HepG2 (cell line): Measurements from ENCODE around the gene LZTFL1. TPM values are rescaled to one million over a fixed set of nuclear protein-coding genes. Genes with fewer than 3 reads are reported as not detected.

Experiments
- DR1 ChIP-seq: sonication (generic); formaldehyde crosslinking; IDR thresholded peaks from 2 replicates; pipeline ENCODE4 v1.8.0; 2021; ENCODE audit warnings: mild to moderate bottlenecking, missing genetic modification reagents, inconsistent platforms
- FOXP1 ChIP-seq, 2 experiments: fragments of 450-650 bp in 1 of 2; IDR thresholded peaks; 2 replicates each; pipeline ENCODE4 v1.6.1; 2017 to 2018; ENCODE audit warnings: antibody characterized with exemption in 1 of 2
- HCFC1 ChIP-seq: fragments of 150-350 bp; IDR thresholded peaks from 2 replicates; pipeline ENCODE4 v1.6.1; 2014; ENCODE audit warnings: low read depth, low read length
- KDM1A ChIP-seq: IDR thresholded peaks from 2 replicates; pipeline ENCODE4 v1.6.1; 2016; ENCODE audit warnings: missing compliant biosample characterization
- RNF2 ChIP-seq: fragments of 450-650 bp; conservative IDR thresholded peaks from 2 replicates; pipeline ENCODE4 v1.6.1; 2016; ENCODE audit warnings: low read depth
- SETDB1 ChIP-seq: sonication (generic); formaldehyde crosslinking; IDR thresholded peaks from 2 replicates; pipeline ENCODE4 v1.5.1; 2020; ENCODE audit warnings: missing genetic modification reagents, mild to moderate bottlenecking, borderline replicate concordance
- SNAI1 ChIP-seq: sonication (generic); formaldehyde crosslinking; IDR thresholded peaks from 2 replicates; pipeline ENCODE4 v1.5.0; 2020; ENCODE audit warnings: mild to moderate bottlenecking, missing genetic modification reagents, borderline replicate concordance
- SPEN ChIP-seq: sonication (generic); formaldehyde crosslinking; IDR thresholded peaks from 2 replicates; pipeline ENCODE4 v1.5.1; 2020; ENCODE audit warnings: low read depth, mild to moderate bottlenecking, missing genetic modification reagents
- WIZ ChIP-seq: sonication (generic); formaldehyde crosslinking; IDR thresholded peaks from 2 replicates; pipeline ENCODE4 v1.5.1; 2020; ENCODE audit warnings: mild to moderate bottlenecking, missing genetic modification reagents
- ZMYM4 ChIP-seq: sonication (generic); formaldehyde crosslinking; IDR thresholded peaks from 2 replicates; pipeline ENCODE4 v1.8.1; 2023; ENCODE audit warnings: mild to moderate bottlenecking, missing genetic modification reagents
- ZNF501 ChIP-seq: sonication (generic); formaldehyde crosslinking; IDR thresholded peaks from 2 replicates; pipeline ENCODE4 v1.5.1; 2020; ENCODE audit warnings: mild to moderate bottlenecking, moderate library complexity, missing genetic modification reagents
- ZNF724P ChIP-seq: sonication (generic); formaldehyde crosslinking; IDR thresholded peaks from 2 replicates; pipeline ENCODE4 v1.8.0; 2022; ENCODE audit warnings: missing genetic modification reagents, borderline replicate concordance
- ZNF772 ChIP-seq: sonication (generic); formaldehyde crosslinking; IDR thresholded peaks from 2 replicates; pipeline ENCODE4 v1.5.0; 2020; ENCODE audit warnings: mild to moderate bottlenecking, missing genetic modification reagents
- ZSCAN29 ChIP-seq: sonication (generic); formaldehyde crosslinking; conservative IDR thresholded peaks from 2 replicates; pipeline ENCODE4 v1.4.0; 2020; ENCODE audit warnings: mild to moderate bottlenecking, missing genetic modification reagents
- polyA plus RNA-seq, 8 experiments: library from polyadenylated mRNA; depleted of rRNA in 3 of 8; stranded (reverse) in 7 of 8; unstranded in 1 of 8; fragments of >200 nt; fragmentation: Illumina TruSeq in 4 of 8; extraction: Trizol in 4 of 8; gene quantifications; 2 replicates each; pipeline versions ENCODE4 v1.2.1 to v1.2.3, GENCODE V29; 2011 to 2016; ENCODE audit warnings: low read depth in 4 of 8, missing spikeins in 1 of 8, mixed read lengths in 1 of 8; ENCODE audit not compliant: insufficient read depth in 1 of 8
- total RNA-seq, 5 experiments: library from RNA; depleted of rRNA; stranded (reverse); fragments of >200 nt; fragmentation: Illumina TruSeq; extraction: Trizol; gene quantifications; 2 replicates each; pipeline ENCODE4 v1.2.3, GENCODE V29; 2016; ENCODE audit warnings: low read depth in 1 of 5
- TF ChIP-seq, protein P1 (sequence below): sonication (generic); formaldehyde crosslinking; IDR thresholded peaks from 2 replicates; pipeline ENCODE4 v1.4.0; 2020; ENCODE audit warnings: missing genetic modification reagents
- TF ChIP-seq, protein P2 (sequence below): sonication (generic); formaldehyde crosslinking; IDR thresholded peaks from 2 replicates; pipeline ENCODE4 v1.5.0; 2020; ENCODE audit warnings: mild to moderate bottlenecking, missing genetic modification reagents, borderline replicate concordance
- TF ChIP-seq, protein P3 (sequence below): IDR thresholded peaks from 2 replicates; pipeline ENCODE4 v1.6.1; 2016; ENCODE audit warnings: missing biosample characterization, missing genetic modification reagents, low read depth
- TF ChIP-seq, protein P4 (sequence below), 2 experiments: fragments of 450-650 bp in 1 of 2; sonication (generic) in 1 of 2; formaldehyde crosslinking; IDR thresholded peaks; 2 replicates each; pipeline versions ENCODE4 v1.5.0 to v1.8.0; 2020 to 2022; ENCODE audit warnings: mild to moderate bottlenecking in 1 of 2, missing genetic modification reagents in 1 of 2
- TF ChIP-seq, protein P5 (sequence below): sonication (generic); formaldehyde crosslinking; IDR thresholded peaks from 2 replicates; pipeline ENCODE4 v1.4.0; 2020; ENCODE audit warnings: mild to moderate bottlenecking, missing genetic modification reagents

Gene LZTFL1
- total and polyA plus RNA-seq, 2 of the 13 experiments (the other 11 are each of a cell fraction or from before 2014, with no cell fraction given), result 16.6 to 17.2 TPM

DNA sequence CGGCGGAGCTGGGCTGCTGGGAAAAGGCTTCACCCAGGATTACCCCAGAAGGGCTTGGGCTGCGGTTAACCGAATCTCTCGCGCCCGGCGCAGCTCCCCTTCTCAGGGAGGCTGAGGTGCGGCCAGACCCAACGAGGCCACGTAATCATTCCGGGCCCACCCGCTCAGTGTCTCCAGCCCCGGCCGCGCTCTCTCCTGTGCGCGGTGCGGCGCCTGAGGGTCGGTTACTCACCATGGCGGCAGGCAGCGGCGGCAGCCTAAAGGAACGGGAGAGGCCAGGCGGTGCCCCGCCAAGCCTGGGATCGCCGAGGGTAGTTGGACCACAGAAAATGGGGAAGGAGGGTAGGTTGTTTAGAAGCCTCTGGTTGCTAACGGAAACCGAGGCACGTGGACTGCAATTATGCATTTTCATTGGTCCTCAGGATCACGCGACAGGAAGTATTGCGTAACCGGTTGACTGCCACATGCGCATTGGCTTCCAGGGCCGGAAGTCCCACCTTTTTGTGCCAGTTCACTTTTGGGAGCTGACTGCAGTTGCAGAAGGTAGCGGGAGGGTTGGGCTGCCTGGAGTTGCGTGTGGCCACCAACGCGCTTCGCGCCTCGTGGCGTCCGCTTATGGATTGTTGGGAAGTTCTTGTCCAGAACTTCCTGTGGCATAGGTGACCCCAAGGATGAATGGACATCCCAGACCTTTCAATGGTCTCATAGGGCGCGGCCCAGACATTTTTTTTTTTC lies at the start of gene LZTFL1 (continued):
- TF ChIP-seq, protein P1, sequence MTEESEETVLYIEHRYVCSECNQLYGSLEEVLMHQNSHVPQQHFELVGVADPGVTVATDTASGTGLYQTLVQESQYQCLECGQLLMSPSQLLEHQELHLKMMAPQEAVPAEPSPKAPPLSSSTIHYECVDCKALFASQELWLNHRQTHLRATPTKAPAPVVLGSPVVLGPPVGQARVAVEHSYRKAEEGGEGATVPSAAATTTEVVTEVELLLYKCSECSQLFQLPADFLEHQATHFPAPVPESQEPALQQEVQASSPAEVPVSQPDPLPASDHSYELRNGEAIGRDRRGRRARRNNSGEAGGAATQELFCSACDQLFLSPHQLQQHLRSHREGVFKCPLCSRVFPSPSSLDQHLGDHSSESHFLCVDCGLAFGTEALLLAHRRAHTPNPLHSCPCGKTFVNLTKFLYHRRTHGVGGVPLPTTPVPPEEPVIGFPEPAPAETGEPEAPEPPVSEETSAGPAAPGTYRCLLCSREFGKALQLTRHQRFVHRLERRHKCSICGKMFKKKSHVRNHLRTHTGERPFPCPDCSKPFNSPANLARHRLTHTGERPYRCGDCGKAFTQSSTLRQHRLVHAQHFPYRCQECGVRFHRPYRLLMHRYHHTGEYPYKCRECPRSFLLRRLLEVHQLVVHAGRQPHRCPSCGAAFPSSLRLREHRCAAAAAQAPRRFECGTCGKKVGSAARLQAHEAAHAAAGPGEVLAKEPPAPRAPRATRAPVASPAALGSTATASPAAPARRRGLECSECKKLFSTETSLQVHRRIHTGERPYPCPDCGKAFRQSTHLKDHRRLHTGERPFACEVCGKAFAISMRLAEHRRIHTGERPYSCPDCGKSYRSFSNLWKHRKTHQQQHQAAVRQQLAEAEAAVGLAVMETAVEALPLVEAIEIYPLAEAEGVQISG (CRISPR knock-in tag), result peak; percentile 86
- peak; percentile 66; the same call in 1 of the 2 replicates for TF ChIP-seq ZNF501
- TF ChIP-seq FOXP1 (IDR thresholded peaks at IDR 0.05), result no peak
- no peak; the same call in 1 of the 2 replicates for TF ChIP-seq FOXP1 (CRISPR knock-in tag; IDR thresholded peaks at IDR 0.05)
- 0 out of 2 replicates have a peak, but pooled peaks have one; percentile 64 for TF ChIP-seq WIZ (CRISPR knock-in tag)
- peak; percentile 15; the same call in 1 of the 2 replicates for TF ChIP-seq SNAI1 (CRISPR knock-in tag)
- TF ChIP-seq, protein P2, sequence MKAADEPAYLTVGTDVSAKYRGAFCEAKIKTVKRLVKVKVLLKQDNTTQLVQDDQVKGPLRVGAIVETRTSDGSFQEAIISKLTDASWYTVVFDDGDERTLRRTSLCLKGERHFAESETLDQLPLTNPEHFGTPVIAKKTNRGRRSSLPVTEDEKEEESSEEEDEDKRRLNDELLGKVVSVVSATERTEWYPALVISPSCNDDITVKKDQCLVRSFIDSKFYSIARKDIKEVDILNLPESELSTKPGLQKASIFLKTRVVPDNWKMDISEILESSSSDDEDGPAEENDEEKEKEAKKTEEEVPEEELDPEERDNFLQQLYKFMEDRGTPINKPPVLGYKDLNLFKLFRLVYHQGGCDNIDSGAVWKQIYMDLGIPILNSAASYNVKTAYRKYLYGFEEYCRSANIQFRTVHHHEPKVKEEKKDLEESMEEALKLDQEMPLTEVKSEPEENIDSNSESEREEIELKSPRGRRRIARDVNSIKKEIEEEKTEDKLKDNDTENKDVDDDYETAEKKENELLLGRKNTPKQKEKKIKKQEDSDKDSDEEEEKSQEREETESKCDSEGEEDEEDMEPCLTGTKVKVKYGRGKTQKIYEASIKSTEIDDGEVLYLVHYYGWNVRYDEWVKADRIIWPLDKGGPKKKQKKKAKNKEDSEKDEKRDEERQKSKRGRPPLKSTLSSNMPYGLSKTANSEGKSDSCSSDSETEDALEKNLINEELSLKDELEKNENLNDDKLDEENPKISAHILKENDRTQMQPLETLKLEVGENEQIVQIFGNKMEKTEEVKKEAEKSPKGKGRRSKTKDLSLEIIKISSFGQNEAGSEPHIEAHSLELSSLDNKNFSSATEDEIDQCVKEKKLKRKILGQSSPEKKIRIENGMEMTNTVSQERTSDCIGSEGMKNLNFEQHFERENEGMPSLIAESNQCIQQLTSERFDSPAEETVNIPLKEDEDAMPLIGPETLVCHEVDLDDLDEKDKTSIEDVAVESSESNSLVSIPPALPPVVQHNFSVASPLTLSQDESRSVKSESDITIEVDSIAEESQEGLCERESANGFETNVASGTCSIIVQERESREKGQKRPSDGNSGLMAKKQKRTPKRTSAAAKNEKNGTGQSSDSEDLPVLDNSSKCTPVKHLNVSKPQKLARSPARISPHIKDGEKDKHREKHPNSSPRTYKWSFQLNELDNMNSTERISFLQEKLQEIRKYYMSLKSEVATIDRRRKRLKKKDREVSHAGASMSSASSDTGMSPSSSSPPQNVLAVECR (CRISPR knock-in tag), result peak; percentile 99
- TF ChIP-seq, protein P3, sequence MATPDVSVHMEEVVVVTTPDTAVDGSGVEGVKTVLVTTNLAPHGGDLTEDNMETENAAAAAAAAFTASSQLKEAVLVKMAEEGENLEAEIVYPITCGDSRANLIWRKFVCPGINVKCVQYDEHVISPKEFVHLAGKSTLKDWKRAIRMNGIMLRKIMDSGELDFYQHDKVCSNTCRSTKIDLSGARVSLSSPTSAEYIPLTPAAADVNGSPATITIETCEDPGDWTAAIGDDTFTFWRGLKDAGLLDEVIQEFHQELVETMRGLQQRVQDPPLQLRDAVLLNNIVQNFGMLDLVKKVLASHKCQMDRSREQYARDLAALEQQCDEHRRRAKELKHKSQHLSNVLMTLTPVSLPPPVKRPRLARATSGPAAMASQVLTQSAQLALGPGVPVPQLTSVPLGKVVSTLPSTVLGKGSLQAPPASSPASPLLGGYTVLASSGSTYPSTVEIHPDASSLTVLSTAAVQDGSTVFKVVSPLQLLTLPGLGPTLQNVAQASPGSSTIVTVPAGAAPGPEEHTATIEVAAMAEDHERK (CRISPR knock-in tag), result no peak
- TF ChIP-seq, protein P4, sequence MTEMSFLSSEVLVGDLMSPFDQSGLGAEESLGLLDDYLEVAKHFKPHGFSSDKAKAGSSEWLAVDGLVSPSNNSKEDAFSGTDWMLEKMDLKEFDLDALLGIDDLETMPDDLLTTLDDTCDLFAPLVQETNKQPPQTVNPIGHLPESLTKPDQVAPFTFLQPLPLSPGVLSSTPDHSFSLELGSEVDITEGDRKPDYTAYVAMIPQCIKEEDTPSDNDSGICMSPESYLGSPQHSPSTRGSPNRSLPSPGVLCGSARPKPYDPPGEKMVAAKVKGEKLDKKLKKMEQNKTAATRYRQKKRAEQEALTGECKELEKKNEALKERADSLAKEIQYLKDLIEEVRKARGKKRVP (CRISPR knock-in tag; IDR thresholded peaks at IDR 0.05), result 0 out of 4 replicates have a peak, but pooled peaks of 1 of the 2 experiments have one; percentile 32
- TF ChIP-seq SPEN (CRISPR knock-in tag), result peak; percentile 72; the same call in 1 of the 2 replicates
- peak; percentile 36; the same call in 1 of the 2 replicates for TF ChIP-seq HCFC1
- TF ChIP-seq ZMYM4, result peak; percentile 100
- TF ChIP-seq, protein P5, sequence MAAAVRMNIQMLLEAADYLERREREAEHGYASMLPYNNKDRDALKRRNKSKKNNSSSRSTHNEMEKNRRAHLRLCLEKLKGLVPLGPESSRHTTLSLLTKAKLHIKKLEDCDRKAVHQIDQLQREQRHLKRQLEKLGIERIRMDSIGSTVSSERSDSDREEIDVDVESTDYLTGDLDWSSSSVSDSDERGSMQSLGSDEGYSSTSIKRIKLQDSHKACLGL (CRISPR knock-in tag), result peak; percentile 89
- peak; percentile 45; the same call in 1 of the 2 replicates for TF ChIP-seq ZNF724P
- TF ChIP-seq SETDB1 (CRISPR knock-in tag), result peak; percentile 92
- peak; percentile 77 for TF ChIP-seq RNF2
- TF ChIP-seq ZSCAN29 (CRISPR knock-in tag), result no peak
- peak; percentile 58; the same call in 1 of the 2 replicates for TF ChIP-seq ZNF772 (CRISPR knock-in tag)
- no peak for TF ChIP-seq KDM1A (CRISPR knock-in tag)
- peak; percentile 37; the same call in 1 of the 2 replicates for TF ChIP-seq DR1
